Vagina (tissue), 2 donors: ENCODE data around the gene ADAM15. TPM values are rescaled to one million over a fixed set of nuclear protein-coding genes. Genes with fewer than 3 reads are reported as not detected.

Experiments
- DNase-seq, 2 donors: peaks; one replicate each; pipeline ENCODE4 v3.0.0-alpha.2; 2017; ENCODE audit errors: extremely low spot score in 2 of 2
- H3K27ac ChIP-seq: fragments of 200-600 bp; sonication (generic); one replicate; pipeline ENCODE4 v1.5.1; 2019
- H3K27me3 ChIP-seq: fragments of 200-600 bp; sonication (generic); one replicate; pipeline ENCODE4 v1.5.1; 2019
- H3K36me3 ChIP-seq, 2 donors: fragments of 200-600 bp; sonication (generic); one replicate each; pipeline ENCODE4 v1.5.1; 2017 to 2019
- H3K4me1 ChIP-seq: fragments of 200-600 bp; sonication (generic); one replicate; pipeline ENCODE4 v1.5.1; 2019
- H3K4me3 ChIP-seq, 2 donors: fragments of 200-600 bp; sonication (generic); 1 replicate in 1 of 2; 2 replicates in 1 of 2; pipeline ENCODE4 v1.5.1; 2016 to 2019
- H3K9me3 ChIP-seq: fragments of 200-600 bp; sonication (generic); one replicate; pipeline ENCODE4 v1.5.1; 2019
- POLR2A ChIP-seq, 2 donors: fragments of 450-650 bp; IDR thresholded peaks; one replicate each; pipeline ENCODE4 v1.6.1; 2017; ENCODE audit warnings: antibody characterized with exemption in 2 of 2, mild to moderate bottlenecking in 2 of 2, moderate library complexity in 2 of 2
- POLR2AphosphoS5 ChIP-seq, 2 donors: sonication (generic); formaldehyde crosslinking; IDR thresholded peaks; one replicate each; pipeline ENCODE4 v1.9.0; 2017; ENCODE audit warnings: antibody characterized with exemption in 2 of 2, mild to moderate bottlenecking in 2 of 2, low read depth in 1 of 2; ENCODE audit not compliant: insufficient read depth in 1 of 2
- intact Hi-C: fragments of 100-400 bp; cut with DNase I; formaldehyde crosslinking; loops from one replicate; pipeline ENCODE4 v1.15.1; 2023
- total RNA-seq: library from RNA; depleted of rRNA; stranded (reverse); fragments of >200 nt; gene quantifications from one replicate; pipeline ENCODE4 v1.2.3, GENCODE V29; 2016
- TF ChIP-seq, protein P1 (sequence below), 3 experiments: fragments of 450-650 bp in 2 of 3; fragments of 200-600 bp in 1 of 3; sonication (generic) in 1 of 3; IDR thresholded peaks; one replicate each; pipeline ENCODE4 v1.5.1; 2017 to 2019; ENCODE audit warnings: antibody characterized with exemption in 3 of 3, mild to moderate bottlenecking in 2 of 3, moderate library complexity in 2 of 3

Gene ADAM15
- total RNA-seq, 1 donor from 2014 or later, result 193 TPM

GRCh38 chr1:155009742-155010141, 41.4 kb upstream of the ADAM15 start:
- intact Hi-C loops, result no loop called here
- H3K27ac ChIP-seq, result peak overlapping the region; percentile 99
- H3K9me3 ChIP-seq, result no peaks in the 10 kb centered on the region
- H3K36me3 ChIP-seq, result peaks cover 0 to 6% of the 10 kb centered on the region in 2 donors
- DNase-seq, result no peak
- H3K4me3 ChIP-seq, result peak overlapping the region; percentile 29 to 42
- TF ChIP-seq POLR2AphosphoS5 (IDR thresholded peaks at IDR 0.05; ENCODE audit: insufficient read depth in 1 of 2, low read depth in 1 of 2) (no peak), POLR2A (IDR thresholded peaks at IDR 0.05) (no peak)
- TF ChIP-seq, protein P1, sequence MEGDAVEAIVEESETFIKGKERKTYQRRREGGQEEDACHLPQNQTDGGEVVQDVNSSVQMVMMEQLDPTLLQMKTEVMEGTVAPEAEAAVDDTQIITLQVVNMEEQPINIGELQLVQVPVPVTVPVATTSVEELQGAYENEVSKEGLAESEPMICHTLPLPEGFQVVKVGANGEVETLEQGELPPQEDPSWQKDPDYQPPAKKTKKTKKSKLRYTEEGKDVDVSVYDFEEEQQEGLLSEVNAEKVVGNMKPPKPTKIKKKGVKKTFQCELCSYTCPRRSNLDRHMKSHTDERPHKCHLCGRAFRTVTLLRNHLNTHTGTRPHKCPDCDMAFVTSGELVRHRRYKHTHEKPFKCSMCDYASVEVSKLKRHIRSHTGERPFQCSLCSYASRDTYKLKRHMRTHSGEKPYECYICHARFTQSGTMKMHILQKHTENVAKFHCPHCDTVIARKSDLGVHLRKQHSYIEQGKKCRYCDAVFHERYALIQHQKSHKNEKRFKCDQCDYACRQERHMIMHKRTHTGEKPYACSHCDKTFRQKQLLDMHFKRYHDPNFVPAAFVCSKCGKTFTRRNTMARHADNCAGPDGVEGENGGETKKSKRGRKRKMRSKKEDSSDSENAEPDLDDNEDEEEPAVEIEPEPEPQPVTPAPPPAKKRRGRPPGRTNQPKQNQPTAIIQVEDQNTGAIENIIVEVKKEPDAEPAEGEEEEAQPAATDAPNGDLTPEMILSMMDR (IDR thresholded peaks at IDR 0.05), result no peak
- peaks cover 90% of the 10 kb centered on the region for H3K4me1 ChIP-seq
- H3K27me3 ChIP-seq, result no peaks in the 10 kb centered on the region

DNA sequence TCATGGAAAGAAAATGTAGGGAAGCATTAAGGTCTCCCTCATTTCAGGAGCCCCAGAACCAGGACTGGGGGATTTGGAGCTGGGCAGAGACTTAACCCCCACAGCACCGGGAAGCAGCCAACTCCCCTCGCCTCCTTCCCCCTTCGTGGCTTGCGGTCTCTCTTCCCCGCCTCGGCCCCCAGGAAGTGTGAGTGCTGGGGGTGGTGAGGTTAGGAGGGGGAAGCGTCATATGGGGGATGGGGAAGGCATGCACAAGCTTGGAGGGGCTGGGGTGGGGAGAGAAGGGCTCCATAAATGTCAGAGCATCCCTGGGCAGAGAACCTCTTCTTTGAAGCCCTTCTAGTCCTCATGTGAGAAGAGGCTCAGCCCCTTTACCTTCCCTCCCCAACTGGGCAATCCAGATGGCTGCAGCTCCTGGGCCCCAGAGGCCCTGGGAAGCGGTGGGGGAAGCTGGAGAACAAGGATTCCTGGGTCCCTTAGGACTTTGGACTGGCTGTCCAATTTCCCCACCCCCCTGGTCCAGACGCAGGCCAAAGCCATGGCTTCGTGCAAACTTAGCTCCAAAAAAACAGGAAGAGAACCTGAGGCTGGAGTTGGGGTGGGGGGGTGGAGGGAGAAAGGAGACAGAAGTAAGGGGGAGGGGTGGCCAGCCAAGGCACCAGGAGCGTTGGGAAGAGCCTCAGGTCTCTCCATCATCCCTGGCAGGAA, 40.8 kb upstream of the ADAM15 start:
- Histone ChIP-seq H3K27me3 (no peaks in the 10 kb centered on the region), H3K27ac (peak overlapping the region; percentile 99), H3K4me3 (peak overlapping the region in 1 of 2 donors; percentile 42), H3K4me1 (peaks cover 90% of the 10 kb centered on the region), H3K36me3 (peaks cover 0 to 12% of the 10 kb centered on the region in 2 donors), H3K9me3 (no peaks in the 10 kb centered on the region)
- no peak for TF ChIP-seq POLR2A (IDR thresholded peaks at IDR 0.05)
- TF ChIP-seq POLR2AphosphoS5 (IDR thresholded peaks at IDR 0.05; ENCODE audit: insufficient read depth in 1 of 2, low read depth in 1 of 2), result no peak
- TF ChIP-seq, protein P1 (IDR thresholded peaks at IDR 0.05), result no peak
- DNase-seq, result no peak
- intact Hi-C loops, result no loop called here

DNA sequence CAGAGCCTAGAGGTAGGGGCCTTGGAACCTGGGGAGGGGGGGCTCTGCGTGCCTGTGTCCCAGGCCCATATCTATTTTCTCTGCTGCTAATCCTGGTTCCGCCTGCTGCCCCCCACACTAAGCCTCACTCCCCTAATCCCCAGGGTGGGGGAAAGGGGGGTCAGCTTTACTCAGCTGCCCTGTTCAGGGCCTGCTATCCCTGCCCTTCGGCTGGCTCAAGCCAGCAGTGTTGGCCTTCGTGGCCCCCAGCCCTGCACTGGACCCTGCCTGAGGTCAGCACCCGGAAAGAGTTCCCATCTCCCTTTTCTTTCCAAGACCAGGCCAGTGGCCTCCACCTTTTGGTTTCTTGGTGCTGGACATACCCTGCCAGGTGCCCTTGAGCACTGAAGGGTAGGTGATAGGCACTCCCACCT, 40.1 kb upstream of the ADAM15 start:
- Histone ChIP-seq H3K4me3 (peak overlapping the region in 1 of 2 donors; percentile 10), H3K36me3 (peaks cover 0 to 12% of the 10 kb centered on the region in 2 donors), H3K4me1 (peaks cover 90% of the 10 kb centered on the region), H3K27ac (peak overlapping the region; percentile 99), H3K27me3 (no peaks in the 10 kb centered on the region), H3K9me3 (no peaks in the 10 kb centered on the region)
- intact Hi-C loops, result no loop called here
- no peak for DNase-seq
- TF ChIP-seq POLR2A (IDR thresholded peaks at IDR 0.05) (no peak), POLR2AphosphoS5 (IDR thresholded peaks at IDR 0.05; ENCODE audit: insufficient read depth in 1 of 2, low read depth in 1 of 2) (no peak)
- TF ChIP-seq, protein P1 (IDR thresholded peaks at IDR 0.05), result no peak

DNA sequence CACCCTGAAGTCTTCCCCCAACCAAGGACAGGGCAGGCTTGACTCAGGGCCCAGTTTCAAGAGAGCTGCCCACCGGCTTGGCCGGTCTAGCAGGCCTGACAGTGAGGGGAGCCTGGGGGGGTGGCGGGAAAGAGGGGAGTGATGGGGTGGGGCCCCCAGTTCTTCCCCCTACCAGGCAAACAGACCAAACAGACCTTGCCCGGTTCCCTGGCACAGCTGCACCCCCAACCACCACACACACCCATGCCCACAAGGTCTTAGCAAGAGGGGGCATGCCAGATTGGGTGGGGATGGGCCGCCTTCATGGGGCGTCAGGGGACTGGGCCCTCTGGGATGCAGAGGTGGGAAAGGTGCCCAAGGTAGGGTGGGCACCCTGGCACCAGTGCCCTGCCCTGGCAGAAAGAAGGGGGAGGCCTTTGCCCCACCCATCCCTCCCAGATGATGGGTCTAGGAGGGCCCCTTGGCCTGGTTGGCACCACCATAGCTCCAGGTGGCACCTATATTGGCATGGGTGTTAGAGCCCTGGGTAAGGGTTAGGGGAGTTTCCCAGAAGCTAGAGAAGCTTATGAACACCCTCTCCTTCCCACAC, 39.6 kb upstream of the ADAM15 start:
- H3K36me3 ChIP-seq, result peaks cover 0 to 12% of the 10 kb centered on the region in 2 donors
- TF ChIP-seq POLR2A (IDR thresholded peaks at IDR 0.05) (no peak), POLR2AphosphoS5 (IDR thresholded peaks at IDR 0.05; ENCODE audit: insufficient read depth in 1 of 2, low read depth in 1 of 2) (no peak)
- TF ChIP-seq, protein P1 (IDR thresholded peaks at IDR 0.05), result no peak
- H3K27ac ChIP-seq, result peak overlapping the region; percentile 99
- peak in 1 of 2 donors; percentile 92 for DNase-seq
- H3K4me3 ChIP-seq, result peak overlapping the region in 1 of 2 donors; percentile 10
- peaks cover 90% of the 10 kb centered on the region for H3K4me1 ChIP-seq
- H3K27me3 ChIP-seq, result no peaks in the 10 kb centered on the region
- intact Hi-C loops, result no loop called here
- no peaks in the 10 kb centered on the region for H3K9me3 ChIP-seq
